C4-2B (cell line): ENCODE data around the gene CORO1C.

ENCODE experiments used
- H3K27ac ChIP-seq: fragments of 450-650 bp; 2 replicates; pipeline ENCODE4 v1.5.1; 2017
- ZFX ChIP-seq: fragments of 450-650 bp; IDR thresholded peaks from 2 replicates; pipeline ENCODE4 v1.6.1; 2017
- TF ChIP-seq, protein P1 (sequence below): fragments of 450-650 bp; conservative IDR thresholded peaks from 2 replicates; pipeline ENCODE4 v1.5.1; 2017; ENCODE audit warnings: mild to moderate bottlenecking

CORO1C gene

DNA sequence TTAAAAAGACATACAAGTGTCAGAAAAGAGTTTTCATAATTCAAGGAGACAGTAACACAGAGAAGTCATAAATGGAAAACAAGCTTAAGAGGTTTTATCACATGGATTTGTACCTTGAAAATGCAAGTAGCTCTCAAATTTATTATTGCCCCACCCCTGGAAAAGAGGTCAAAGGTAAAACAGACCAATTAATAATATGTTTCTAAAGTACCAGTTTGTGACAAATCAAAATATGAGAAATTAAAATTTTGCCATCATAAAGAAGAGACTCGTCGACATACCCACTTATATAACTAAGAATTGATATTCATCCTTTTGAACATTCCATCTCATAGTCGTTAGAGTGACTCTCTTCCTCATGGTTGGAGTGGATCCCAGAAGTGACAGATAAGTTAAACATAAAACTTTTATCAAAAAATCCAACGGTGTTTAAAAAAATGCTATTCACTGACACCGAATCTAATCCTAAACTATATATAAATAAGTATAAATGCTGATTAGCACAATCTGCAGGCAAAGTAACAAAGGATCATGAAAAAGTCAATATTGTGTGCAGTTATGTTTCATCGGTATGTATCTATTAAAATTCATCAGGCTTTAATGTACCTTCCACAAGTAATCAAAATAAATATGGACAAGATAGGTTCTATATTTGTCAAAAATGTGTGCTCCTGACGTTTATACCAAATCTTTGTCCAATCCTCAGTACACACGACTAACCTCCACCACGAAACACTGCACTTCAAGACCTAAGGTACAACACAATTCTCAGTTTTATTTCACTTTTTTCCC is 2.3 kb downstream of the CORO1C start:
- H3K27ac ChIP-seq, result no peak overlapping the region
- TF ChIP-seq ZFX, result no peak

DNA sequence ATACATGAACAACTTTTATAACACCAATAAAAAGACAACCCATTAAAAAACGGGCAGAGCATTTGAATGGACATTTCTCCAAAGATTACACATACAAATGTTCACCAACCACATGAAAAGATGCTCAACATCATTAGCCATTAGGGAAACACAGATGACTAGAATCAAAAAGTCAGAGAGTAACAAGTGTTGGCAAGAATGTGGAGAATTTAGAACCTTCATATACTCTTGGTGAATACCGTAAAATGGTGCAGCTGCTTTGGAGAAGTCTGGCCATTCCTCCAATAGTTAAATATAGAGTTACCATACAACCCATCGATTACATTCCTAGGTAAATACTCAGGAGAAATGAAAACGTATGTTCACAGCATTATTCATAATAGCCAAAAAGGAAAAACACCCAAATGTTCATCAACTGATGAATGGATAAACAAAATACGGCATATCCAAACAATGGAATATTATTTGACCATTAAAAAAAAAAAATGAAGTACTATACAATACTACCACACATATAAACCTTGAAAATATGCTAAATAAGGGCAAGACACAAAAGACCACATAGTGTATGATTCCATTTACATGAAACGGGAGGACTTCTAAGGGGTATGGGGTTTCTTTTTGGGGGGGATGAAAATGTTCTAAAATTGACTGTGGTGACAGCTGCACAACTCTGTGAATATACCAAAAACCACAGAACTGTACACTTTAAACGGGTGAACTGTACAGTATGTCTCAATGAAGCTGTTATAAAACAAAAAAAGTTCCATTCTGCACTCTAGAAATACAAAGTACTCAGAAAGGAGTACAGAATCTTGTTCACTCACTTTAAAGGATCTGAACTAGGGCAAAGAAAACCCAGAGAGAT is 3.2 kb downstream of the CORO1C start:
- no peak for TF ChIP-seq ZFX
- TF ChIP-seq, protein P1, sequence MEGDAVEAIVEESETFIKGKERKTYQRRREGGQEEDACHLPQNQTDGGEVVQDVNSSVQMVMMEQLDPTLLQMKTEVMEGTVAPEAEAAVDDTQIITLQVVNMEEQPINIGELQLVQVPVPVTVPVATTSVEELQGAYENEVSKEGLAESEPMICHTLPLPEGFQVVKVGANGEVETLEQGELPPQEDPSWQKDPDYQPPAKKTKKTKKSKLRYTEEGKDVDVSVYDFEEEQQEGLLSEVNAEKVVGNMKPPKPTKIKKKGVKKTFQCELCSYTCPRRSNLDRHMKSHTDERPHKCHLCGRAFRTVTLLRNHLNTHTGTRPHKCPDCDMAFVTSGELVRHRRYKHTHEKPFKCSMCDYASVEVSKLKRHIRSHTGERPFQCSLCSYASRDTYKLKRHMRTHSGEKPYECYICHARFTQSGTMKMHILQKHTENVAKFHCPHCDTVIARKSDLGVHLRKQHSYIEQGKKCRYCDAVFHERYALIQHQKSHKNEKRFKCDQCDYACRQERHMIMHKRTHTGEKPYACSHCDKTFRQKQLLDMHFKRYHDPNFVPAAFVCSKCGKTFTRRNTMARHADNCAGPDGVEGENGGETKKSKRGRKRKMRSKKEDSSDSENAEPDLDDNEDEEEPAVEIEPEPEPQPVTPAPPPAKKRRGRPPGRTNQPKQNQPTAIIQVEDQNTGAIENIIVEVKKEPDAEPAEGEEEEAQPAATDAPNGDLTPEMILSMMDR, result no peak
- H3K27ac ChIP-seq, result no peak overlapping the region

DNA sequence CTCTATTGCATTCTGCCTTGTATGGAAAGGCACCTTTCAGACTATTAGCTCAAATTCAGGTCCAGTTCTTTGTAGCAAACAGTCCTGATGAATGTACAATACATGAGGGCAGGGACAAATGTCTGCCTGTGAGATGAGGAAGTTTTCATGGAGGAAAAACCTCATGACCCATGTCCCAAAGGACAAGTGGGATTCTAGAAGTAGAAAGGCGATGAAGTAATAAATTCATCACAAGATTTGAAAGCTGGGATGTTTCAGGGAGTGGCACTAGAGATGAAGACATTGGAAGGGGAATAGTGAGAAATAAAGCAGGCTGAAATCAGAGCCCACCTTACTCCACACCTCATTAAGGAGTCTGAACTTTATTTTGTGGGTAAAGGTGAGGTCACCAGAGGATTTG is 4.2 kb downstream of the CORO1C start:
- no peak overlapping the region for H3K27ac ChIP-seq
- no peak for TF ChIP-seq ZFX
- TF ChIP-seq, protein P1, result no peak

DNA sequence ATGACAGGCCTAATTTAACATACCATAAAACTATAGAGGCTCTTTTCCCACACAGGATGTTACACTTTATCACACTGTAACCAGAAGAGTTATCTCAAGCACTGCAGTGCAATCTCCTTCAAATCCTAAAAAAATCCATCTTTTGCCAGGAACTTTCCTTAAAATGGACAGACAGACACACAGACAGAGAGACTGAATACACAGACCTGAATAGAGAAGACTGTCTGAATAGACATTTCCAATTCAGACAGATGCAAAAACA is 6.5 kb downstream of the CORO1C start:
- H3K27ac ChIP-seq, result no peak overlapping the region
- TF ChIP-seq ZFX, result no peak
- TF ChIP-seq, protein P1, result no peak

DNA sequence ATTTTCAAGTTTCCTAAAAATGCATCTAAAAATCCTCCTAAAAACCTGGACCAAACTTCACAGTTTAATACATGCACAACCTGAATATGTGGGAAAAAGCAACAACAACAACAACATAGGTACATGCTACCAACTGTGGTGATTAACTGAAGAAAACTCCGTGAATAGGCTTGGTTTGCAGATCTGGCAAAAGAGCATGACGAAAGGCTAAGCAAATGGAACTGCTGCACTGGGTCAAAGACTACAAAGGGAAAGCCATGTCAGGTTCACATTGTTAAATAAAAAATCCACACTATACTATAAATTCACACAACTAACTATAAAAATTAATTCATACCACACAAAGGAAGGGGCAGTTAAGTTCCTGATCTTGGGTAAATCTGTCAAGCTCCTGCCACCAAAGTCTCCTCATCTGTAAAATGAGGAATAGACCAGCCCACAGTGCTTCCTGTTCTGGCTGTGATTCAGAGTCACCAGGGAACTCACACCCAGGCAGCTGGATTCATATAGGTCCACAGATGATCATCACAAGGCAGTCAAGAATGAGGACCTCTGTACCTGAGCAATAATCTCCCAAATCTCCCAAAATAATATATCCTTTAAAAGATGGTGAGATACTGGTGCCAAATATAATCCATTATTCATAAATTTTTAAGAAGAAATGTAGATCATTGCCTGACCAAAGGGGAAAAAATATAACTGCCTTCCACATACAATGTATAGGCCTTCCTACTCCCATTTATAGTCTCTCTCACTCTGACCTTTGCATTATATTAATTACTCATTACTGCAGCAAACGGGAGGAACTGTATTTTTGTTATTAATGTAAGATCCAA is 7.0 kb downstream of the CORO1C start:
- TF ChIP-seq, protein P1, result no peak
- TF ChIP-seq ZFX, result no peak
- no peak overlapping the region for H3K27ac ChIP-seq

DNA sequence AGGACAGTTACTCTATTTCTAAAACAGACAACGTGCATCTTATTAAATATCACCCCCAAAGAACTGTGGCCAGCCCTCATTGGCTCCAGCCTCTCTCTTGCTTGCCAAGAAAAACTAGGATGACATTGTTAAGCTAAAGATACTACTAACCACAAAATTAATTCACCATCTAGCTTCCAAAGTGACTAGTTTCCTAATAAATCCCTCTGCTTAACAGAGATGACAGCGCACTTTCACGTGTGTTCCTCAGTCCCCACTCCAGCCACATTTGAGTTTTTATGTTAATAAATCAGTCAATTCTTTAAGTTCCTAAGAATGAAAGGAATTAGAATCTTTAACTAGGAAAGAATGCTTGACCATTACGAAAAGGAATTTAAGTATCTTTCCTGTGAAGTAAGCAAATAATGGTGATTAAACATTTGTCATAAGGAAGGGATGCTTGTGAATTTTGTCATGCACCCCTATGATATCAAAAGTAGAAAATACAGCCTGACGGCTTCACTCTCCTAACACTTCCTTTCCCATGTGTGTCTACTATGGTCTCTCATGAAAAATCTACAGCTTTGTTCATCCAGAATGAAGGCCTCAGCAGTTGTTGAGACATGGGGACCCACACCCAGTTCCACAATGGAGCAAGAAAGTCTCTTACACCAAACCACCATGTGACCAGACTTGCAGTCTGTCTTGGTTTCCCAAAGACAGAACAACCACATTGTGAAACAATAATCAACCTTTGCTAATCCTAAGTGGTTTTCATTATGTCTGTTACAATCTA is 8.1 kb downstream of the CORO1C start:
- no peak overlapping the region for H3K27ac ChIP-seq

More for the DNA sequence above, 8.1 kb downstream of the CORO1C start:
- TF ChIP-seq, protein P1, result no peak
- no peak for TF ChIP-seq ZFX
